ENCODE measurements around the gene PRDM1.

GRCh38 chr6:106113256-106113959, 27.3 kb downstream of the PRDM1 start:
- no peak for TF ChIP-seq CTCF (IDR thresholded peaks at IDR 0.05)
- no peak for TF ChIP-seq POLR2A (IDR thresholded peaks at IDR 0.05)

Measured in Peyer's patch (tissue), 4 donors.